Caki2 (cell line): ENCODE measurements around the gene BEAN1. TPM values are rescaled to one million over a fixed set of nuclear protein-coding genes. Genes with fewer than 3 reads are reported as not detected.

ENCODE experiments used
- DNase-seq: peaks from one replicate; pipeline ENCODE4 v3.0.0-alpha.2; 2015; ENCODE audit warnings: low read depth
- in situ Hi-C: cut with HindIII; loops from 2 replicates; pipeline ENCODE4 v1.10.0; 2016; ENCODE audit warnings: low sequenced_read_pairs, low pct_unique_long_range_greater_than_20kb, mixed read lengths
- total RNA-seq: library from RNA; depleted of rRNA; stranded (reverse); fragments of >200 nt; shearing (Covaris generic); gene quantifications from 2 replicates; pipeline ENCODE4 v1.2.3, GENCODE V29; 2014; ENCODE audit warnings: low replicate concordance

BEAN1 gene
- total RNA-seq, 1 experiment from 2014 or later, result 1.9 TPM

- in situ Hi-C loops, result no loop called here
- DNase-seq, result no peak
Observed at GRCh38 chr16:66412182-66412581, 14.9 kb upstream of the BEAN1 start.

DNA sequence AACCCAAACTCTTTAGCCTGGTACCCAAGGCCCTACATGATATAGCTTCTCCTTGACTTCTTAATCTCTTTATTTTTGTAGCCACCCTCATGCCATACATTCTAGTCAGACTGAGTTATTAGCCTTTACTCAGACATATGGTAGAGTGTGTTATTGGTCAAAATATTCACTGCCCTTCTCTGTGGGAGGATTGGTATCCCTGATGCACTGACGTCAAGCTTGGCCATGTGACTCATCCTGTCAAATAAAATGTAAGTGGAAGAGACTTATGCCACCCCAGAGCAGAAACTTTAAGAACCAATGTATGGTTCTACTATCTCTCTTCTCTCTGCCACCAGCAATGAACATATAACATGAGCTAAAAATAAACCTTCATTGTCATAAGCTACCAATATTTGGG lies 12.2 kb upstream of the BEAN1 start:
- no peak for DNase-seq
- in situ Hi-C loops, result no loop called here

- no peak for DNase-seq
- in situ Hi-C loops, result no loop called here
Observed at GRCh38 chr16:66416136-66416535, 11.0 kb upstream of the BEAN1 start.

GRCh38 chr16:66416939-66417700 lies 10.0 kb upstream of the BEAN1 start:
- in situ Hi-C loops, result no loop called here
- no peak for DNase-seq

GRCh38 chr16:66418165-66418962 lies 8.7 kb upstream of the BEAN1 start:
- DNase-seq, result no peak
- in situ Hi-C loops, result no loop called here

GRCh38 chr16:66419527-66419926 lies 7.6 kb upstream of the BEAN1 start:
- no peak for DNase-seq
- in situ Hi-C loops, result no loop called here

DNA sequence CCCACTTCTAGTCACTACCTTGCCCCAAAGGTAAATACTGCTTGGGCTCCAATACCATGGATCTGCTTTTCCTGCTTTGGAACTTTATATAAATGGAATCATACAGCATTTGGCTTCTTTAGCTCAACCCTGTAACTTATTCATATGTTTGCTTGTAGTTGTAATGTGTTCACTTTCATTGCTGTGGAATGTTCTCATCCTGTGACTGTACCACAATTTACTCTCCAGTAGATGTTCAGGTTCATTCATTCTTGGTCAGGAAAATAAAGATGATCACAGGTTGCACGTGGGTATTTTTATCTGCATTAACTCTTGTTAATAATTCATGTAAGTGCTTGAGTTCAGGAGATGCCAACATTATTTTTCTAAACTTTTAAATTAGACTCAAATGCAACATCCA lies 6.7 kb upstream of the BEAN1 start:
- in situ Hi-C loops, result no loop called here
- no peak for DNase-seq

GRCh38 chr16:66421891-66422290 lies 5.2 kb upstream of the BEAN1 start:
- in situ Hi-C loops, result no loop called here
- no peak for DNase-seq

DNA sequence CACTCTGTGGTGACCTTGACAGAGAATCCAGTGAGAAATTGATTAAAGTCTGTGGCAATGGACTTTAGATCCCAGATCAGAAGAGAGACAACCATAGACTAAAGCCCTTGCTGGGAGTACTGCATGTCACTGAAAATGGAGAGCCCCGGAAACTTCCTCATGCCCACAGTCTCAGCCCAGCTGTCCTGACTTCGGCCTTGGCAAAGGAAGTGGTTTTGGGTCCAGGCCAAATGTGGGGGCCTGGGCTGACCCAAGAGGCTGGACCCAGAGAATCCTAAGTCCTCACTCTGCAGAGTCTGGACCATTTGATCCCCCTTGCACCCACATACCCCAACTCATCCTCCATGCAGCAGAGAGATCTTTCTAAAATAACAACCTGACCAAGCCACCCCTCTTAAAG lies 4.7 kb upstream of the BEAN1 start:
- in situ Hi-C loops, result no loop called here
- DNase-seq, result no peak

DNA sequence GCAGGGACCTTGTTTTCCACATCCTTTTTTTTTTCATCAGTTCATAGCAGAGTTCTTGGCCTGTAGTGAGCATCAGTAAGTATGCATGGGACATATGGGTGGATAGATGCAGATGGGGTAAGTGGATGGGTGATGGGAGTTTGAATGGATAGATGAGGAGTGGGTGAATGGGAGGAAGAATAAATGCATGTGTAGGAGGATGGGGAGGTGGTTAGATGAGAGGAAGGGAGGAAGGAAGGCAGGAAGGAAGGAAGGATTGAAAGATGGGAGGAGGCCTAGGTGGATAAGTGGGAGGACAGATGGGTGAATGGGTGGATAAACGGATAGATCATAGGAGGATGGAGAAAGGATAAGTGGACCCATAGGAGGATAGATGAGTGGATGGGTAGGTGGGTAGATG lies 3.9 kb upstream of the BEAN1 start:
- DNase-seq, result no peak
- in situ Hi-C loops, result no loop called here

DNA sequence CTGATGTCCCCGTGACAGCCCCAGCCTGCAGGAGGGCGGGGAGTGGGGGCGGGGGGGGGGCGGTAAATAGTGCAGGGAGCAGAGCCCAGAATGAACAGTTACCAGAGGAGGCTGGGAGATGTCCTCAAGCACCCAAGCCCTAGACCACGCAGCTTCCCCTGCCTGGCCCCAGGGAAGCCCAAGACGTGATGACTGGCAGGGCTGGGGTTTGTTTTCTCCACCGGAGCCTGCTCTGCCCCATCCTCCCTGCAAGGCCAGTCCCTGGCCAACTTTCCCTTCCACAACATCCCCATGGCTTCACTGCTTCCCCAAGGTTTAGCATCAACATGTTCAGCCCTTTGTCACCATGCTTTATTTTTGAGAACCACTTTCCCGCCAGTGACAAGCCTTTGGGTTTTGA lies 1.4 kb upstream of the BEAN1 start:
- in situ Hi-C loops, result no loop called here
- no peak for DNase-seq

DNA sequence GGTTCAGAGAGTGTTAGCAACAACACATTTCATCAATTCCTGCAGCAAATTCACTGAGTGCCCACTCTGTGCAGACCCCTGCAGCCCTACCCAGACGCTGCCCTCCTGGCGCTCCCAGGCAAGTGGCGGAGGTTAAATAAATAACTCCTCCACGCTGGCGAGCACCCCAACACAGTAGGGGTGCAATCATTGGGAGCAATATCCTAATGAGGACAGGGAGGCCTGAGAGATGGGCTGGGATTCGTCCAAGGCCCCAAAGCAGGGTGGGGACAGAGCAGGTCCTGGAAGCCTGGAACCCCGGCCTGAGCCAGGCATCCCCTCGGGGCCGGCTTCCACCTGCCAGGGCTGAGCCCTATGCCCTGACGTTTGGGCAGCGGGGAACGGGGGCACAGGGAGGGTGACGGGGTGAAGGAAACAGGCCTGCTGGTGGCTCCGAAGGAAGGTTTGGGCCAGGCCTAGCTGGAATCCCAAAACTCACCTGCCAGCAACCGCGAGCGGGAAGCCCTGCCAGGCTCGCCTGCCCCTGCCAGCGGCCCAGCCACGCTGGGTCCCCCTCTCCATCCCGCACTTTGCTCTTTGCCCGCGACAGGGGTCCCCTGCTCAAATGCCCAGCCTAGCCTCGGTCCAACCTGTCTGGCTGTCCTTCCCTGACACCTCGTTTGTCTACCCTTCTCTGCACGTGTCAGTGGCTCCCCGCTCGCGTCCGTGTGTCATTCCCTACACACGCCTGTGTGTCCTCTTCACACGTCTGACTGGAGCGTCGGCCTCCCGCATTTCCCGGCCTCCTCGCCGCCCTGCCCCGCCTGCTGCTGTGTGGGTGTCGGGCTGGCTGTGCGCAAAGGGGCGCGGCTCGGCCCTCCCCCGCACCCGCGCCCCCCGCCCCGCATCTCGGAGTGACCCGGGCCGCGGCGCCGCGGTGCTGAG lies 721 bp upstream of the BEAN1 start:
- DNase-seq, result no peak
- in situ Hi-C loops, result no loop called here

GRCh38 chr16:66427871-66428681 lies 981 bp downstream of the BEAN1 start:
- no peak for DNase-seq
- in situ Hi-C loops, result no loop called here

DNA sequence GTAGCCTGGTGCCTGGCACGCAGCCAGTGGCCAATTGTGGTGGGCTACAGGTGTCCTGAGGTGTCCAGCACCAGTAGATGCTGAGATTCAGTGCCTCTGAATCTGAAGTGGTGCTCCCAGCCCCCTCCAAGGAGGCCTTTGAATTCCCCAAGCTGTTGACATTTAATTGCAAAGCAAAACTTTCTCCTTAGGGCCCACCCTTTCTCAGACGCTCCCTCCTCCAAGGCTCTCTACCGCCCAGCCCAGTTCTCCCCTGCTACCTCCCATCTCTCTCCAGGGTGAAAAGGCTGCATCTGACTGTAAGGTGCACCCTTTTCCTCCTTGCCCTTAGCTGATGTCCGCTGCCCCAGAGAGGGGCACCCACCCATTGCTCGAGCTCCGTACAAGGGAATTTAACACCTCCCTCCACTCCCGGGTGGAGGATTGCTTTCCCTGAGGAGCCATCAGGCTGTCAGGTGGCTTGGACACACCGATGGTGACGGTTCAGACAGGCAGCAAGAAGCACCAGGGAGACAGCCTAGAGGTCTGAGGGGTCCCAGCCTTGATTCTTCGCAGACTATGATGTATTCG lies 1.7 kb downstream of the BEAN1 start:
- in situ Hi-C loops, result no loop called here
- no peak for DNase-seq

DNA sequence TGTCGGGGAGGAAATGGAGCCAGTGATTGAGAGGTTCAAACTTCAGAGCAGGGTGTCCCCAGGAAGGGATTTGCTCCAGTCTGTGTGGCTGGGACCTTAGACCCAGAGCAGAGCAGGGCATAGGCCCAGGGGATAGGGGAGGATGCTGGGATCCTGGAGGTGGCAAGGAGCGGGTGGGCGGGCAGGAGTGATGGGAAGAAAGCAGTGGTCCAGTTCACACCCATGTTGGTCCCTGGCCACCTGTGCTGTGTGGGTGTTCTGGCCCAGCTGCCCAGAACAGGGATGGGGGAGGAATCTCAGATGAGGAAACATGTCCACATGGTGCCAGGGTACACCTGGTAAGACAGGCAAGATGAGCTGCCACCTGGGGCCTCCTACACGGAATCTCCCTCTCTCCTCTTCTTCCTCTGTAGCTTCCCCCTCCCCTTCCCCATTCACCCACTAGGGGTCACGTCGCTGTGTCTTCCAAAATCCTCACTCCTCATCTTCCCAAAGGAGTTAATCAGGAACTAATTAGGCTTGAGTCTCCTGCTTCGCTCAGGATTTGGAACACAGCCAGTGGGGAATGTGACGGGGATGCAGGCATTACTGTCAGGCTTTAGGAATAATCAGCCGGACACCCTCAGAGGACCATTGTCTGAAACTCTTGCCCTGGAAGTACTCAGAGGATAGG lies 2.3 kb downstream of the BEAN1 start:
- no peak for DNase-seq
- in situ Hi-C loops, result no loop called here

DNA sequence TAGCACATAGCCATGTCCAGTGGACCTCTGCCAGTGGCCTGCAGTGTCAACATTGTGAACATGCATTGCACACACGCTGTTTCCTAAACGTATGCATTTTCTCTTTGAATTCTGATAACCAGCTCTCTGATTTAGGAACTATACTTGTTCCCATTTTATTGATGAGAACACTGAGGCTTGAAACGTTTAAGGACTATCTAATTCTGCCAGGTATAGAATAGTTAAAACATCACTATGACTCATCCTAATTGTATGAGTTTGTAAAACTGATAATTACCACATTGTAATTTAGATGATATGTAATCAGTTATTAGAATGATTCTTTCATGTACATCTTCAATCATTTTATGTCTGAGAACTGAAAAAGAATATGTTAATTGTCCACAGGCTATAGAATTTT lies 3.1 kb downstream of the BEAN1 start:
- no peak for DNase-seq
- in situ Hi-C loops, result no loop called here

GRCh38 chr16:66431760-66432159 lies 4.7 kb downstream of the BEAN1 start:
- no peak for DNase-seq
- in situ Hi-C loops, result no loop called here
